ENCODE results near the gene ADAT3.

GRCh38 chr19:1950640-1951039 lies 45.4 kb downstream of the ADAT3 start:
- TF ChIP-seq, protein P1, sequence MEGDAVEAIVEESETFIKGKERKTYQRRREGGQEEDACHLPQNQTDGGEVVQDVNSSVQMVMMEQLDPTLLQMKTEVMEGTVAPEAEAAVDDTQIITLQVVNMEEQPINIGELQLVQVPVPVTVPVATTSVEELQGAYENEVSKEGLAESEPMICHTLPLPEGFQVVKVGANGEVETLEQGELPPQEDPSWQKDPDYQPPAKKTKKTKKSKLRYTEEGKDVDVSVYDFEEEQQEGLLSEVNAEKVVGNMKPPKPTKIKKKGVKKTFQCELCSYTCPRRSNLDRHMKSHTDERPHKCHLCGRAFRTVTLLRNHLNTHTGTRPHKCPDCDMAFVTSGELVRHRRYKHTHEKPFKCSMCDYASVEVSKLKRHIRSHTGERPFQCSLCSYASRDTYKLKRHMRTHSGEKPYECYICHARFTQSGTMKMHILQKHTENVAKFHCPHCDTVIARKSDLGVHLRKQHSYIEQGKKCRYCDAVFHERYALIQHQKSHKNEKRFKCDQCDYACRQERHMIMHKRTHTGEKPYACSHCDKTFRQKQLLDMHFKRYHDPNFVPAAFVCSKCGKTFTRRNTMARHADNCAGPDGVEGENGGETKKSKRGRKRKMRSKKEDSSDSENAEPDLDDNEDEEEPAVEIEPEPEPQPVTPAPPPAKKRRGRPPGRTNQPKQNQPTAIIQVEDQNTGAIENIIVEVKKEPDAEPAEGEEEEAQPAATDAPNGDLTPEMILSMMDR (IDR thresholded peaks at IDR 0.05; ENCODE audit: low read length) = no peak
- no peak for TF ChIP-seq EZH2 (optimal IDR thresholded peaks at IDR 0.05; ENCODE audit: low read depth, low read length)
- no peak for TF ChIP-seq EZH2phosphoT487 (IDR thresholded peaks at IDR 0.05; ENCODE audit: low read length)
